SU-DHL-6 (cell line): ENCODE measurements around the gene CRYBG3.

ENCODE experiments used
- EZH2phosphoT487 ChIP-seq: fragments of 200-600 bp; sonication (generic), shearing (Covaris generic); conservative IDR thresholded peaks from 2 replicates; pipeline ENCODE4 v1.6.1; 2018; ENCODE audit warnings: mild to moderate bottlenecking, antibody characterized with exemption, low read length, moderate library complexity, mixed read lengths
- TF ChIP-seq, protein P1 (sequence below): fragments of 200-600 bp; sonication (generic); IDR thresholded peaks from one replicate; pipeline ENCODE4 v1.5.1; 2017; ENCODE audit warnings: antibody characterized with exemption, mild to moderate bottlenecking, low read length, moderate library complexity; ENCODE audit not compliant: insufficient read depth, poor library complexity, severe bottlenecking

DNA sequence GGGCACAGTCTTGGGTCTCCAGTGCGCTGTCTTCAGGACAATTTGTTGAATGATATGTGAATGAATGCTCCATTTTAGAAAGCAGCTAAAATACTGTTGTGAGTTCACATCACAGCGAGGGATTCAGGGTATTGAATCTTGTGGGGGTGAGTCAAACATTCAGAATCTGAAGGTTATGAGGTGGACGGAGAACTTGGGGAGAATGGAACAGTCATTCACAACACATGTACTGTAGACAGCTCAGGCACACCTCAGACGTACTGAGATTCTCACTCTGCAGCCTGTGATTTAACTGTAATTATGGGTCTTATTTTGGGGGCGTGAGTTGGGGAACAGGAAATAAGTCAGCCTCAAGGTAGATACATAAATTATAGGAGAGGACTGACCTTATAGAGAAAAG, 13.9 kb downstream of the CRYBG3 start:
- TF ChIP-seq, protein P1, sequence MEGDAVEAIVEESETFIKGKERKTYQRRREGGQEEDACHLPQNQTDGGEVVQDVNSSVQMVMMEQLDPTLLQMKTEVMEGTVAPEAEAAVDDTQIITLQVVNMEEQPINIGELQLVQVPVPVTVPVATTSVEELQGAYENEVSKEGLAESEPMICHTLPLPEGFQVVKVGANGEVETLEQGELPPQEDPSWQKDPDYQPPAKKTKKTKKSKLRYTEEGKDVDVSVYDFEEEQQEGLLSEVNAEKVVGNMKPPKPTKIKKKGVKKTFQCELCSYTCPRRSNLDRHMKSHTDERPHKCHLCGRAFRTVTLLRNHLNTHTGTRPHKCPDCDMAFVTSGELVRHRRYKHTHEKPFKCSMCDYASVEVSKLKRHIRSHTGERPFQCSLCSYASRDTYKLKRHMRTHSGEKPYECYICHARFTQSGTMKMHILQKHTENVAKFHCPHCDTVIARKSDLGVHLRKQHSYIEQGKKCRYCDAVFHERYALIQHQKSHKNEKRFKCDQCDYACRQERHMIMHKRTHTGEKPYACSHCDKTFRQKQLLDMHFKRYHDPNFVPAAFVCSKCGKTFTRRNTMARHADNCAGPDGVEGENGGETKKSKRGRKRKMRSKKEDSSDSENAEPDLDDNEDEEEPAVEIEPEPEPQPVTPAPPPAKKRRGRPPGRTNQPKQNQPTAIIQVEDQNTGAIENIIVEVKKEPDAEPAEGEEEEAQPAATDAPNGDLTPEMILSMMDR = no peak
- TF ChIP-seq EZH2phosphoT487 = no peak
